Neural progenitor cell (in vitro differentiated cells): ENCODE measurements around the gene XPO4. TPM values are rescaled to one million over a fixed set of nuclear protein-coding genes. Genes with fewer than 3 reads are reported as not detected.

Experiments
- DNase-seq: peaks from one replicate; pipeline ENCODE4 v3.0.0-alpha.2; 2016; ENCODE audit warnings: low spot score
- H2AFZ ChIP-seq: fragments of 200-600 bp; sonication (generic); replicated peaks from 2 replicates; pipeline ENCODE4 v1.6.1; 2016; ENCODE audit warnings: antibody characterized with exemption
- H3F3A ChIP-seq: fragments of 200-600 bp; sonication (generic); 2 replicates; pipeline ENCODE4 v1.6.1; 2016; ENCODE audit warnings: antibody characterized with exemption, low read depth
- H3K27ac ChIP-seq: fragments of 200-600 bp; sonication (generic); 2 replicates; pipeline ENCODE4 v1.5.1; 2016; ENCODE audit warnings: mild to moderate bottlenecking
- H3K27me3 ChIP-seq: fragments of 200-600 bp; sonication (generic); 2 replicates; pipeline ENCODE4 v1.6.1; 2016; ENCODE audit warnings: mild to moderate bottlenecking, moderate library complexity
- H3K36me3 ChIP-seq: fragments of 200-600 bp; sonication (generic); 2 replicates; pipeline ENCODE4 v1.5.1; 2016
- H3K4me1 ChIP-seq: fragments of 200-600 bp; sonication (generic); 2 replicates; pipeline ENCODE4 v1.6.1; 2016; ENCODE audit warnings: mixed run types
- H3K4me2 ChIP-seq: fragments of 200-600 bp; sonication (generic); 2 replicates; pipeline ENCODE4 v1.6.1; 2016
- H3K4me3 ChIP-seq: fragments of 200-600 bp; sonication (generic); 2 replicates; pipeline ENCODE4 v1.5.1; 2016
- H3K79me2 ChIP-seq: fragments of 200-600 bp; sonication (generic); 2 replicates; pipeline ENCODE4 v1.6.1; 2016; ENCODE audit warnings: low read depth
- H3K9ac ChIP-seq: fragments of 200-600 bp; sonication (generic); 2 replicates; pipeline ENCODE4 v1.6.1; 2016
- H3K9me3 ChIP-seq: fragments of 200-600 bp; sonication (generic); 2 replicates; pipeline ENCODE4 v1.5.1; 2016; ENCODE audit warnings: low read depth
- H4K20me1 ChIP-seq: fragments of 200-600 bp; sonication (generic); 2 replicates; pipeline ENCODE4 v1.6.1; 2016; ENCODE audit warnings: low read depth
- H3K27ac Mint-ChIP-seq: 3 replicates; pipeline ENCODE4 v1.8.0; 2021; ENCODE audit warnings: mixed read lengths
- H3K27me3 Mint-ChIP-seq: 2 replicates; pipeline ENCODE4 v1.8.0; 2022; ENCODE audit warnings: low read depth, mild to moderate bottlenecking, inconsistent platforms, moderate library complexity, mixed read lengths; ENCODE audit not compliant: insufficient read depth
- H3K36me3 Mint-ChIP-seq: 3 replicates; pipeline ENCODE4 v1.8.0; 2021; ENCODE audit warnings: mixed read lengths
- H3K4me1 Mint-ChIP-seq: 3 replicates; pipeline ENCODE4 v1.8.0; 2021; ENCODE audit warnings: mixed read lengths
- H3K4me3 Mint-ChIP-seq: 3 replicates; pipeline ENCODE4 v1.8.0; 2021; ENCODE audit warnings: mild to moderate bottlenecking, moderate library complexity, mixed read lengths
- H3K9me3 Mint-ChIP-seq: 3 replicates; pipeline ENCODE4 v1.8.0; 2020; ENCODE audit warnings: mixed read lengths
- EZH2 ChIP-seq: fragments of 200-600 bp; sonication (generic); IDR thresholded peaks from 2 replicates; pipeline ENCODE4 v1.6.1; 2017; ENCODE audit warnings: antibody characterized with exemption, mild to moderate bottlenecking, moderate library complexity
- EZH2phosphoT487 ChIP-seq: fragments of 200-600 bp; sonication (generic); IDR thresholded peaks from 2 replicates; pipeline ENCODE4 v1.6.1; 2017; ENCODE audit warnings: antibody characterized with exemption
- total RNA-seq: library from RNA; depleted of rRNA; stranded (reverse); fragments of >200 nt; gene quantifications from 2 replicates; pipeline ENCODE4 v1.2.3, GENCODE V29; 2015; ENCODE audit warnings: low replicate concordance
- TF ChIP-seq, protein P1 (sequence below): fragments of 200-600 bp; sonication (generic); IDR thresholded peaks from 2 replicates; pipeline ENCODE4 v1.5.1; 2017; ENCODE audit warnings: antibody characterized with exemption, mild to moderate bottlenecking

The XPO4 gene
- total RNA-seq, 1 donor from 2014 or later = 44.9 TPM

DNA sequence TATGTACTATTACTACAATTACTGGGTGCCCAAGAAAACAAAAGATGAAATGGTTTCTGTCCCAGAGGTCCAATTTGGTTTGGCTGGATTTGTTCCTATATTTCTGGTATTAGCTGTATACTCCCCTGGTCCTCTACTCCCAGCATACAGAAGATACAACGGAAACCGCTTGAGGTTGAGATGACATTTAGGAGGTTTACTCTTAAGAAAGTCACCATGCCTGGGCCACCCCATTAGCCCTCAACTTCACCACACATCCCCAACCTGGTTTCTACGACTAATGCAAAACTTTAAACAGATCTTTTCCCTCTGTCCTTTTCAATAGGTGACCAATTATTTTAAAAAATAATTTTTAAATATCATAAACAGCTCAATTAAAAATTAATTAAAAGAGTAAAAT is 82.8 kb downstream of the XPO4 start:
- H3K9me3 Mint-ChIP-seq = no peaks in the 10 kb centered on the region
- no peaks in the 10 kb centered on the region for H4K20me1 ChIP-seq
- no peak overlapping the region for H3K4me2 ChIP-seq
- H3K9me3 ChIP-seq = no peaks in the 10 kb centered on the region
- no peaks in the 10 kb centered on the region for H3K27me3 ChIP-seq
- no peak overlapping the region for H3K9ac ChIP-seq
- H3K27ac Mint-ChIP-seq = no peak overlapping the region
- no peak for TF ChIP-seq EZH2phosphoT487
- TF ChIP-seq EZH2 = no peak
- TF ChIP-seq, protein P1, sequence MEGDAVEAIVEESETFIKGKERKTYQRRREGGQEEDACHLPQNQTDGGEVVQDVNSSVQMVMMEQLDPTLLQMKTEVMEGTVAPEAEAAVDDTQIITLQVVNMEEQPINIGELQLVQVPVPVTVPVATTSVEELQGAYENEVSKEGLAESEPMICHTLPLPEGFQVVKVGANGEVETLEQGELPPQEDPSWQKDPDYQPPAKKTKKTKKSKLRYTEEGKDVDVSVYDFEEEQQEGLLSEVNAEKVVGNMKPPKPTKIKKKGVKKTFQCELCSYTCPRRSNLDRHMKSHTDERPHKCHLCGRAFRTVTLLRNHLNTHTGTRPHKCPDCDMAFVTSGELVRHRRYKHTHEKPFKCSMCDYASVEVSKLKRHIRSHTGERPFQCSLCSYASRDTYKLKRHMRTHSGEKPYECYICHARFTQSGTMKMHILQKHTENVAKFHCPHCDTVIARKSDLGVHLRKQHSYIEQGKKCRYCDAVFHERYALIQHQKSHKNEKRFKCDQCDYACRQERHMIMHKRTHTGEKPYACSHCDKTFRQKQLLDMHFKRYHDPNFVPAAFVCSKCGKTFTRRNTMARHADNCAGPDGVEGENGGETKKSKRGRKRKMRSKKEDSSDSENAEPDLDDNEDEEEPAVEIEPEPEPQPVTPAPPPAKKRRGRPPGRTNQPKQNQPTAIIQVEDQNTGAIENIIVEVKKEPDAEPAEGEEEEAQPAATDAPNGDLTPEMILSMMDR = no peak
- no peak overlapping the region for H3K4me3 Mint-ChIP-seq
- H3F3A ChIP-seq = no peaks in the 10 kb centered on the region
- no peak overlapping the region for H2AFZ ChIP-seq
- no peak overlapping the region for H3K4me3 ChIP-seq
- peaks cover 7% of the 10 kb centered on the region for H3K36me3 Mint-ChIP-seq
- no peaks in the 10 kb centered on the region for H3K4me1 ChIP-seq
- no peak overlapping the region for H3K27ac ChIP-seq
- no peaks in the 10 kb centered on the region for H3K79me2 ChIP-seq
- DNase-seq = no peak
- H3K36me3 ChIP-seq = peaks cover 8% of the 10 kb centered on the region
- H3K4me1 Mint-ChIP-seq = no peaks in the 10 kb centered on the region
- no peaks in the 10 kb centered on the region for H3K27me3 Mint-ChIP-seq

DNA sequence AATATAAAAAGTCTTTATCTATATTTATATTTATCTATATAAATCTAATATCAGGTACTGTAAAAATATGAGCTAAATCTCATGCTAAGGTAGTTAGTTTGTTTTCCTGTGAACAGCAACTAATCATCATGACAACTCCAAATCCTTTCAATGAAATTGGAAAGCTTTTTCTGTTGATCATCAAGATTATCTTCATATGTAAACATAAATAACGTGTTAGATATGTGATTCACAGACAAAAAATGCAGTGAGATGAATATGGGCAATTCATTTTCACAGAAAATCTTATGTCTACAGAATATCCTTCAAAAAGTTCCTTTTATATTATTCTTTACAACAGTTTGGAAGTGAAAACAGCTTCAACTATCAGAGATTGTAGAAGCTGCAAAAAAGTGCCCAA is 87.1 kb downstream of the XPO4 start:
- Histone ChIP-seq H3K79me2 (no peaks in the 10 kb centered on the region), H3K27ac (no peak overlapping the region), H3K9ac (no peak overlapping the region), H3K36me3 (peaks cover 3% of the 10 kb centered on the region), H4K20me1 (no peaks in the 10 kb centered on the region), H2AFZ (no peak overlapping the region), H3K9me3 (no peaks in the 10 kb centered on the region), H3K4me2 (no peak overlapping the region), H3K4me3 (no peak overlapping the region), H3F3A (no peaks in the 10 kb centered on the region), H3K27me3 (no peaks in the 10 kb centered on the region), H3K4me1 (no peaks in the 10 kb centered on the region)
- no peaks in the 10 kb centered on the region for H3K9me3 Mint-ChIP-seq
- H3K4me3 Mint-ChIP-seq = no peak overlapping the region
- H3K36me3 Mint-ChIP-seq = peaks cover 12% of the 10 kb centered on the region
- no peaks in the 10 kb centered on the region for H3K4me1 Mint-ChIP-seq
- no peaks in the 10 kb centered on the region for H3K27me3 Mint-ChIP-seq
- DNase-seq = no peak
- H3K27ac Mint-ChIP-seq = no peak overlapping the region
- TF ChIP-seq EZH2phosphoT487 (no peak), EZH2 (no peak)
- TF ChIP-seq, protein P1 = no peak

DNA sequence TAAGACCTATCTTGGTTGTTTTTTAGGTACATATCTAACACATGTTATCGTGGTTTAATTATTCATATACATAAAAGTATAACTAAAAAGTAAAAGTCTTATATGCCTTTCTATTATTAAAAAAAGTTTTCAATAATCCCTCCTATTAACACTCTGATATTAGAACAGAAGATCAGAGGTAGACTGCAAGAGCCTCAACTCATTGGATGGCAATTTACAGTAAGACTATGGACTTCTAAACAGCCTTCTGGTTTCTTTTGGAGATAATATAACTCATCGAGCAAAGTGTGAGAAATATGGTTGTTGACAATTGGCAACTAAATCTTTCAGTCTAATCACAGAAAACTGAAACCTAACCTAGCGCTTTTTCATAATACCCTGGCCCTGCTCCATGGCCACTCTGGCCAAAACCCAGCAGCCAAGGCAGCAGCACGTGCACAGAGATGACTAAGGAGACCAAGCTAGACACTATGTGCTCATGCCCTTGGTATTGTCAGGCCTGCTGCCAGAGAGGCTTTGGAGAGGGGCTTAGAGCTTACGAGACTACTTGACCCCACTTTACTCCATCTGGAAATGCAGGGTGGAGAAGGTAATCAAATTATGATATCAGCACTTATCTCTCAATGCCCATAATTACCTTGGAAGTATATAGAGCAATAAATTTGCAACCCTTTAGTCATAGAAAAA is 88.2 kb downstream of the XPO4 start:
- H3K27me3 Mint-ChIP-seq = no peaks in the 10 kb centered on the region
- Histone ChIP-seq H3K27ac (no peak overlapping the region), H3K4me2 (no peak overlapping the region), H3K9me3 (no peaks in the 10 kb centered on the region), H3K79me2 (no peaks in the 10 kb centered on the region), H3K36me3 (peaks cover 3% of the 10 kb centered on the region), H3K4me1 (no peaks in the 10 kb centered on the region), H3K9ac (no peak overlapping the region), H2AFZ (no peak overlapping the region), H3K4me3 (no peak overlapping the region), H3F3A (no peaks in the 10 kb centered on the region), H3K27me3 (no peaks in the 10 kb centered on the region), H4K20me1 (no peaks in the 10 kb centered on the region)
- peaks cover 12% of the 10 kb centered on the region for H3K36me3 Mint-ChIP-seq
- no peak overlapping the region for H3K27ac Mint-ChIP-seq
- H3K9me3 Mint-ChIP-seq = no peaks in the 10 kb centered on the region
- TF ChIP-seq, protein P1 = no peak
- no peak for TF ChIP-seq EZH2
- TF ChIP-seq EZH2phosphoT487 = no peak
- no peak for DNase-seq
- no peak overlapping the region for H3K4me3 Mint-ChIP-seq
- H3K4me1 Mint-ChIP-seq = no peaks in the 10 kb centered on the region
